ENCODE results near the gene SGSM2. TPM values are rescaled to one million over a fixed set of nuclear protein-coding genes. Genes with fewer than 3 reads are reported as not detected.

The SGSM2 gene
- total and polyA plus RNA-seq, 2 of the 13 experiments (the other 11 are each of a cell fraction or from before 2014, with no cell fraction given), result 30.4 to 51.3 TPM

DNA sequence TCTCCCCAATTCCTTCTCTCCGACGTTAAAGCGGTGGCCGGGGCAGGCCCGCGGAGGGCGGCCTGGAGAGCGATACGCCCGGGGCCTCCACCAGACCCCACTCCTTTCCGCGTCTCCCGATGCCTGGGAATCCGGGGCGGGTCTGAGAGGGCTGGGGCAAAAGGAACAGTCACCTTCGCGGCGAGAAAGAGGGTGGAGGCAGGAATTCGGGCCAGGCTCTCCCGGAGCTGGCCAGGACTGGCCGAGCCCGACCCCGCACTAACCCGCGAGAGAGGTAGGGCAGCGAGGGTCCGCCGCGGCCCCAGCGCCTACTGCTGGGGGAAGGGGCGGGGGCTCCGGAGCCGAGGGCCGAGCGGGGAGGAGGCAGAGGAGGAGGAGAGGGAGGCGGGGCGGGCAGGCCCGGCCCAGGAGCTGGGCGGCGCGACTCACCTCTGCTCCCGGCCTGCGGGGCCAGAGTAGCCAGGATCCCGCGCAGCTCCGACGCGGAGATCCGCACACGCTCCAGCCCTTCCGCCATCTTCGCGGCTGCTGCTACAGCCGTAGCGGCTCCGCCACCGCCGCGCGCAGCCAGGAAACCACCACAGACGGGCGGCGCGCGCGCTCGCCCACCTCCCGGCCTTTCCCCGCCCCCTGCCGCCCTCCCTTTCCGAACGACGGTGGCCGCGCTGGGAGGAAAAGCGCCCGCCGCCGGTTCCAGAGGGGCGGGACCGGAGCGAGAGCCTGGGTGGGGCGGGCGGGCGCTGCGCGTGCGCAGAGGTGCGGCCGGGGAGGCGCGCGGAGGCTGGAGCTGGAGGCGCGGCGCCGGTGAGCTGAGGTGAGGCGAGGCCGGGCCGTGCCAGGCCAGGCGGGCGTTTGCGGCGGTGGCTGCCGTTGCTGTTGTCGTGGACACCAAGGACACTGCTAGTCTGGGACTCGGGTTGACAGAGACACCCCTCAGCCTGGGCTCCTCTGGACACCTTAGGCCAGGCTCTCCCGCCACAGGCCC, 33.8 kb upstream of the SGSM2 start, which contains the start of the genes SMG6 and SRR (continued):
- TF ChIP-seq ZNF768 (CRISPR knock-in tag; IDR thresholded peaks at IDR 0.05) (peak; percentile 60), TEAD3 (CRISPR knock-in tag; optimal IDR thresholded peaks at IDR 0.05; ENCODE audit: borderline replicate concordance) (peak; percentile 14), GLI4 (CRISPR knock-in tag; IDR thresholded peaks at IDR 0.05; ENCODE audit: borderline replicate concordance) (no peak), BHLHE40 (IDR thresholded peaks at IDR 0.05; ENCODE audit: low read length) (no peak), ELF1 (CRISPR knock-in tag; IDR thresholded peaks at IDR 0.05) (no peak), PHF5A (CRISPR knock-in tag; IDR thresholded peaks at IDR 0.05; ENCODE audit: low read depth, unreplicated experiment) (no peak), EEA1 (CRISPR knock-in tag; IDR thresholded peaks at IDR 0.05; ENCODE audit: borderline replicate concordance) (peak; percentile 28; the same call in 1 of the 2 replicates), ZNF484 (CRISPR knock-in tag; IDR thresholded peaks at IDR 0.05; ENCODE audit: borderline replicate concordance, low read depth) (no peak)
- TF ChIP-seq, protein P1, sequence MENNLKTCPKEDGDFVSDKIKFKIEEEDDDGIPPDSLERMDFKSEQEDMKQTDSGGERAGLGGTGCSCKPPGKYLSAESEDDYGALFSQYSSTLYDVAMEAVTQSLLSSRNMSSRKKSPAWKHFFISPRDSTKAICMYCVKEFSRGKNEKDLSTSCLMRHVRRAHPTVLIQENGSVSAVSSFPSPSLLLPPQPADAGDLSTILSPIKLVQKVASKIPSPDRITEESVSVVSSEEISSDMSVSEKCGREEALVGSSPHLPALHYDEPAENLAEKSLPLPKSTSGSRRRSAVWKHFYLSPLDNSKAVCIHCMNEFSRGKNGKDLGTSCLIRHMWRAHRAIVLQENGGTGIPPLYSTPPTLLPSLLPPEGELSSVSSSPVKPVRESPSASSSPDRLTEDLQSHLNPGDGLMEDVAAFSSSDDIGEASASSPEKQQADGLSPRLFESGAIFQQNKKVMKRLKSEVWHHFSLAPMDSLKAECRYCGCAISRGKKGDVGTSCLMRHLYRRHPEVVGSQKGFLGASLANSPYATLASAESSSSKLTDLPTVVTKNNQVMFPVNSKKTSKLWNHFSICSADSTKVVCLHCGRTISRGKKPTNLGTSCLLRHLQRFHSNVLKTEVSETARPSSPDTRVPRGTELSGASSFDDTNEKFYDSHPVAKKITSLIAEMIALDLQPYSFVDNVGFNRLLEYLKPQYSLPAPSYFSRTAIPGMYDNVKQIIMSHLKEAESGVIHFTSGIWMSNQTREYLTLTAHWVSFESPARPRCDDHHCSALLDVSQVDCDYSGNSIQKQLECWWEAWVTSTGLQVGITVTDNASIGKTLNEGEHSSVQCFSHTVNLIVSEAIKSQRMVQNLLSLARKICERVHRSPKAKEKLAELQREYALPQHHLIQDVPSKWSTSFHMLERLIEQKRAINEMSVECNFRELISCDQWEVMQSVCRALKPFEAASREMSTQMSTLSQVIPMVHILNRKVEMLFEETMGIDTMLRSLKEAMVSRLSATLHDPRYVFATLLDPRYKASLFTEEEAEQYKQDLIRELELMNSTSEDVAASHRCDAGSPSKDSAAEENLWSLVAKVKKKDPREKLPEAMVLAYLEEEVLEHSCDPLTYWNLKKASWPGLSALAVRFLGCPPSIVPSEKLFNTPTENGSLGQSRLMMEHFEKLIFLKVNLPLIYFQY (CRISPR knock-in tag; IDR thresholded peaks at IDR 0.05; ENCODE audit: borderline replicate concordance), result no peak; the same call in 1 of the 2 replicates
- TF ChIP-seq, protein P2, sequence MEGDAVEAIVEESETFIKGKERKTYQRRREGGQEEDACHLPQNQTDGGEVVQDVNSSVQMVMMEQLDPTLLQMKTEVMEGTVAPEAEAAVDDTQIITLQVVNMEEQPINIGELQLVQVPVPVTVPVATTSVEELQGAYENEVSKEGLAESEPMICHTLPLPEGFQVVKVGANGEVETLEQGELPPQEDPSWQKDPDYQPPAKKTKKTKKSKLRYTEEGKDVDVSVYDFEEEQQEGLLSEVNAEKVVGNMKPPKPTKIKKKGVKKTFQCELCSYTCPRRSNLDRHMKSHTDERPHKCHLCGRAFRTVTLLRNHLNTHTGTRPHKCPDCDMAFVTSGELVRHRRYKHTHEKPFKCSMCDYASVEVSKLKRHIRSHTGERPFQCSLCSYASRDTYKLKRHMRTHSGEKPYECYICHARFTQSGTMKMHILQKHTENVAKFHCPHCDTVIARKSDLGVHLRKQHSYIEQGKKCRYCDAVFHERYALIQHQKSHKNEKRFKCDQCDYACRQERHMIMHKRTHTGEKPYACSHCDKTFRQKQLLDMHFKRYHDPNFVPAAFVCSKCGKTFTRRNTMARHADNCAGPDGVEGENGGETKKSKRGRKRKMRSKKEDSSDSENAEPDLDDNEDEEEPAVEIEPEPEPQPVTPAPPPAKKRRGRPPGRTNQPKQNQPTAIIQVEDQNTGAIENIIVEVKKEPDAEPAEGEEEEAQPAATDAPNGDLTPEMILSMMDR (CRISPR knock-in tag; IDR thresholded peaks at IDR 0.05), result 0 out of 2 replicates have a peak, but pooled peaks have one; percentile 3
- TF ChIP-seq, protein P3, sequence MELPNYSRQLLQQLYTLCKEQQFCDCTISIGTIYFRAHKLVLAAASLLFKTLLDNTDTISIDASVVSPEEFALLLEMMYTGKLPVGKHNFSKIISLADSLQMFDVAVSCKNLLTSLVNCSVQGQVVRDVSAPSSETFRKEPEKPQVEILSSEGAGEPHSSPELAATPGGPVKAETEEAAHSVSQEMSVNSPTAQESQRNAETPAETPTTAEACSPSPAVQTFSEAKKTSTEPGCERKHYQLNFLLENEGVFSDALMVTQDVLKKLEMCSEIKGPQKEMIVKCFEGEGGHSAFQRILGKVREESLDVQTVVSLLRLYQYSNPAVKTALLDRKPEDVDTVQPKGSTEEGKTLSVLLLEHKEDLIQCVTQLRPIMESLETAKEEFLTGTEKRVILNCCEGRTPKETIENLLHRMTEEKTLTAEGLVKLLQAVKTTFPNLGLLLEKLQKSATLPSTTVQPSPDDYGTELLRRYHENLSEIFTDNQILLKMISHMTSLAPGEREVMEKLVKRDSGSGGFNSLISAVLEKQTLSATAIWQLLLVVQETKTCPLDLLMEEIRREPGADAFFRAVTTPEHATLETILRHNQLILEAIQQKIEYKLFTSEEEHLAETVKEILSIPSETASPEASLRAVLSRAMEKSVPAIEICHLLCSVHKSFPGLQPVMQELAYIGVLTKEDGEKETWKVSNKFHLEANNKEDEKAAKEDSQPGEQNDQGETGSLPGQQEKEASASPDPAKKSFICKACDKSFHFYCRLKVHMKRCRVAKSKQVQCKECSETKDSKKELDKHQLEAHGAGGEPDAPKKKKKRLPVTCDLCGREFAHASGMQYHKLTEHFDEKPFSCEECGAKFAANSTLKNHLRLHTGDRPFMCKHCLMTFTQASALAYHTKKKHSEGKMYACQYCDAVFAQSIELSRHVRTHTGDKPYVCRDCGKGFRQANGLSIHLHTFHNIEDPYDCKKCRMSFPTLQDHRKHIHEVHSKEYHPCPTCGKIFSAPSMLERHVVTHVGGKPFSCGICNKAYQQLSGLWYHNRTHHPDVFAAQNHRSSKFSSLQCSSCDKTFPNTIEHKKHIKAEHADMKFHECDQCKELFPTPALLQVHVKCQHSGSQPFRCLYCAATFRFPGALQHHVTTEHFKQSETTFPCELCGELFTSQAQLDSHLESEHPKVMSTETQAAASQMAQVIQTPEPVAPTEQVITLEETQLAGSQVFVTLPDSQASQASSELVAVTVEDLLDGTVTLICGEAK (IDR thresholded peaks at IDR 0.05), result no peak
- TF ChIP-seq, protein P3 (CRISPR knock-in tag; IDR thresholded peaks at IDR 0.05), result peak; percentile 47; the same call in 1 of the 2 replicates

Measured in HepG2 (cell line).